ENCODE measurements around the gene TLE6.

TLE6 gene

GRCh38 chr19:2944775-2945574 is 32.4 kb upstream of the TLE6 start, which contains the start of gene ZNF77:
TSS of gene ZNF77 (minus strand) at chr19:2944971. CDS start at chr19:2944840, 131 bp downstream.
- H3K4me1 ChIP-seq (ENCODE audit: control insufficient read depth in 1 of 2, insufficient read depth in 1 of 2, low read depth in 1 of 2, low read length in 1 of 2): peaks cover 33% of the 10 kb centered on the region in 2 experiments
- H3K27ac ChIP-seq: peak within 1 kb of the TSS; percentile 66
- no peaks in the 10 kb centered on the region for H3K27me3 ChIP-seq
- H3K9me3 ChIP-seq: peaks cover 5% of the 10 kb centered on the region
- no peaks in the 10 kb centered on the region for H3K36me3 ChIP-seq
- peak within 1 kb of the TSS; percentile 73 to 88 for H3K4me3 ChIP-seq (ENCODE audit: low read depth in 1 of 2, low read length in 1 of 2)
- peak; percentile 22 for TF ChIP-seq CTCF (IDR thresholded peaks at IDR 0.05)

- peak overlapping the region; percentile 66 for H3K27ac ChIP-seq
- no peaks in the 10 kb centered on the region for H3K36me3 ChIP-seq
- peak overlapping the region; percentile 73 to 88 for H3K4me3 ChIP-seq (ENCODE audit: low read depth in 1 of 2, low read length in 1 of 2)
These were observed 31.7 kb upstream of the TLE6 start for GRCh38 chr19:2945575-2946184.

GRCh38 chr19:2949939-2950285 is 27.5 kb upstream of the TLE6 start:
- Histone ChIP-seq H3K4me1 (ENCODE audit: control insufficient read depth in 1 of 2, insufficient read depth in 1 of 2, low read depth in 1 of 2, low read length in 1 of 2) (peaks cover 21% of the 10 kb centered on the region in 2 experiments), H3K36me3 (no peaks in the 10 kb centered on the region), H3K9me3 (peaks cover 5% of the 10 kb centered on the region), H3K27ac (peak overlapping the region; percentile 97), H3K4me3 (ENCODE audit: low read depth in 1 of 2, low read length in 1 of 2) (peak overlapping the region; percentile 80 to 89), H3K27me3 (no peaks in the 10 kb centered on the region)
- TF ChIP-seq CTCF (IDR thresholded peaks at IDR 0.05): no peak

More at GRCh38 chr19:2945575-2946184, 31.7 kb upstream of the TLE6 start:
- peaks cover 36 to 38% of the 10 kb centered on the region in 2 experiments for H3K4me1 ChIP-seq (ENCODE audit: control insufficient read depth in 1 of 2, insufficient read depth in 1 of 2, low read depth in 1 of 2, low read length in 1 of 2)
- no peaks in the 10 kb centered on the region for H3K27me3 ChIP-seq
- TF ChIP-seq CTCF (IDR thresholded peaks at IDR 0.05): no peak
- peaks cover 5% of the 10 kb centered on the region for H3K9me3 ChIP-seq

- no peaks in the 10 kb centered on the region for H3K9me3 ChIP-seq
- TF ChIP-seq CTCF (IDR thresholded peaks at IDR 0.05): no peak
These were observed 26.9 kb upstream of the TLE6 start for GRCh38 chr19:2950286-2951124.

GRCh38 chr19:2952953-2953481 is 24.3 kb upstream of the TLE6 start:
- Histone ChIP-seq H3K4me3 (ENCODE audit: low read depth in 1 of 2, low read length in 1 of 2) (no peak overlapping the region), H3K4me1 (ENCODE audit: control insufficient read depth in 1 of 2, insufficient read depth in 1 of 2, low read depth in 1 of 2, low read length in 1 of 2) (peaks cover 15% of the 10 kb centered on the region in 2 experiments), H3K27me3 (no peaks in the 10 kb centered on the region), H3K9me3 (no peaks in the 10 kb centered on the region), H3K36me3 (no peaks in the 10 kb centered on the region), H3K27ac (no peak overlapping the region)
- no peak for TF ChIP-seq CTCF (IDR thresholded peaks at IDR 0.05)

More at GRCh38 chr19:2950286-2951124, 26.9 kb upstream of the TLE6 start:
- Histone ChIP-seq H3K4me1 (ENCODE audit: control insufficient read depth in 1 of 2, insufficient read depth in 1 of 2, low read depth in 1 of 2, low read length in 1 of 2) (peaks cover 15% of the 10 kb centered on the region in 2 experiments), H3K27ac (peak overlapping the region; percentile 97), H3K36me3 (no peaks in the 10 kb centered on the region), H3K27me3 (no peaks in the 10 kb centered on the region), H3K4me3 (ENCODE audit: low read depth in 1 of 2, low read length in 1 of 2) (peak overlapping the region; percentile 80 to 89)

Data from neutrophil (primary cell).